ENCODE results near the gene DHRS12. TPM values are rescaled to one million over a fixed set of nuclear protein-coding genes. Genes with fewer than 3 reads are reported as not detected.
A peak's percentile ranks its signal among the peaks of the same experiment; 100 is the strongest.

The DHRS12 gene
- total RNA-seq, 4 donors from 2014 or later: 3.5 to 25.8 (median 10.8) TPM

GRCh38 chr13:51728275-51728673 lies 75.7 kb downstream of the DHRS12 start:
- Histone ChIP-seq H3K9me3 (no peaks in the 10 kb centered on the region), H3K27ac (no peak overlapping the region), H3K4me1 (peaks cover 53% of the 10 kb centered on the region), H3K36me3 (peaks cover 5% of the 10 kb centered on the region), H3K4me3 (no peak overlapping the region), H3K27me3 (no peaks in the 10 kb centered on the region)
- DNase-seq (ENCODE audit: low spot score in 2 of 2): no peak
- WGBS: 91% methylated on average over 4 of the region's 4 CpGs
- TF ChIP-seq CTCF (IDR thresholded peaks at IDR 0.05): no peak
- no peak for TF ChIP-seq POLR2A (IDR thresholded peaks at IDR 0.05)
- no peak for TF ChIP-seq EP300 (IDR thresholded peaks at IDR 0.05)
- no peak for TF ChIP-seq POLR2AphosphoS5 (IDR thresholded peaks at IDR 0.05)

GRCh38 chr13:51727634-51728274 lies 76.2 kb downstream of the DHRS12 start:
- DNase-seq (ENCODE audit: low spot score in 2 of 2): no peak
- Histone ChIP-seq H3K9me3 (no peaks in the 10 kb centered on the region), H3K36me3 (peaks cover 5% of the 10 kb centered on the region), H3K4me3 (no peak overlapping the region), H3K27ac (no peak overlapping the region), H3K4me1 (peaks cover 49% of the 10 kb centered on the region), H3K27me3 (no peaks in the 10 kb centered on the region)
- TF ChIP-seq POLR2A (IDR thresholded peaks at IDR 0.05) (no peak), POLR2AphosphoS5 (IDR thresholded peaks at IDR 0.05) (no peak), CTCF (IDR thresholded peaks at IDR 0.05) (no peak), EP300 (IDR thresholded peaks at IDR 0.05) (no peak)
- 76% methylated on average over 8 of the region's 8 CpGs for WGBS

GRCh38 chr13:51726446-51727193 lies 77.3 kb downstream of the DHRS12 start:
- 38% methylated on average over 3 of the region's 3 CpGs for WGBS

GRCh38 chr13:51724721-51725120 lies 79.2 kb downstream of the DHRS12 start:
- TF ChIP-seq EP300 (IDR thresholded peaks at IDR 0.05) (no peak), CTCF (IDR thresholded peaks at IDR 0.05) (no peak), POLR2AphosphoS5 (IDR thresholded peaks at IDR 0.05) (no peak), POLR2A (IDR thresholded peaks at IDR 0.05) (no peak)
- H3K36me3 ChIP-seq: peaks cover 5% of the 10 kb centered on the region
- H3K4me1 ChIP-seq: peaks cover 34% of the 10 kb centered on the region
- no peak overlapping the region for H3K4me3 ChIP-seq
- no peaks in the 10 kb centered on the region for H3K9me3 ChIP-seq
- H3K27me3 ChIP-seq: no peaks in the 10 kb centered on the region
- no peak for DNase-seq (ENCODE audit: low spot score in 2 of 2)
- no peak overlapping the region for H3K27ac ChIP-seq

More at GRCh38 chr13:51726446-51727193, 77.3 kb downstream of the DHRS12 start:
- peaks cover 50% of the 10 kb centered on the region for H3K4me1 ChIP-seq
- H3K36me3 ChIP-seq: peaks cover 5% of the 10 kb centered on the region
- H3K27ac ChIP-seq: peak overlapping the region; percentile 54
- no peak overlapping the region for H3K4me3 ChIP-seq
- TF ChIP-seq EP300 (IDR thresholded peaks at IDR 0.05): no peak
- no peak for TF ChIP-seq CTCF (IDR thresholded peaks at IDR 0.05)
- TF ChIP-seq POLR2AphosphoS5 (IDR thresholded peaks at IDR 0.05): no peak
- TF ChIP-seq POLR2A (IDR thresholded peaks at IDR 0.05): no peak
- H3K27me3 ChIP-seq: no peaks in the 10 kb centered on the region
- no peak for DNase-seq (ENCODE audit: low spot score in 2 of 2)
- H3K9me3 ChIP-seq: no peaks in the 10 kb centered on the region

- TF ChIP-seq EP300 (IDR thresholded peaks at IDR 0.05) (no peak), POLR2AphosphoS5 (IDR thresholded peaks at IDR 0.05) (no peak), CTCF (IDR thresholded peaks at IDR 0.05) (no peak)
- 91% methylated on average over 6 of the region's 6 CpGs for WGBS
- Histone ChIP-seq H3K27ac (no peak overlapping the region), H3K9me3 (no peaks in the 10 kb centered on the region), H3K4me3 (no peak overlapping the region), H3K4me1 (peaks cover 25% of the 10 kb centered on the region), H3K36me3 (peaks cover 12% of the 10 kb centered on the region), H3K27me3 (no peaks in the 10 kb centered on the region)
- no peak for DNase-seq (ENCODE audit: low spot score in 2 of 2)
These were observed 80.4 kb downstream of the DHRS12 start for GRCh38 chr13:51723529-51723928.

Measured in suprapubic skin (tissue), 4 donors.